Measurements from ENCODE around the gene SLC22A9.

DNA sequence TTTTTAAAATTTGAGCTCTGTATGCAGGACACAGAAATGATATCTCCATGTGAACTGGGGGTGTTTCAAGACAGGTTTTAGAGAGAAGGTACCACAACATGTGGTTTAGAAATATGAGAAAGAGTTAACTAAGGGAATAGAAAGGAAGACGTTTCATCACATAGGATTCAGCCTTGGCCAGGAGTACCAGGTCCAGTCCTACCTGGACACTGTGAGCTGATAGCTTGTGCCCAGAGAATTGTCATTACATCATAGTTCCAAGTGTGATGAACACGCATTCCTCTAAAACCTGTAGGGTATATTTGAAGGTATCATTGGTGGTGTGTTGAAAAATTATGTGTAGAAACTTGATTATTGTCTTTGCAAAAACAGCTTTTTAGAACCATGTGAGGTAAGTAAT lies 1.8 kb downstream of the SLC22A9 start:
- TF ChIP-seq, protein P1, sequence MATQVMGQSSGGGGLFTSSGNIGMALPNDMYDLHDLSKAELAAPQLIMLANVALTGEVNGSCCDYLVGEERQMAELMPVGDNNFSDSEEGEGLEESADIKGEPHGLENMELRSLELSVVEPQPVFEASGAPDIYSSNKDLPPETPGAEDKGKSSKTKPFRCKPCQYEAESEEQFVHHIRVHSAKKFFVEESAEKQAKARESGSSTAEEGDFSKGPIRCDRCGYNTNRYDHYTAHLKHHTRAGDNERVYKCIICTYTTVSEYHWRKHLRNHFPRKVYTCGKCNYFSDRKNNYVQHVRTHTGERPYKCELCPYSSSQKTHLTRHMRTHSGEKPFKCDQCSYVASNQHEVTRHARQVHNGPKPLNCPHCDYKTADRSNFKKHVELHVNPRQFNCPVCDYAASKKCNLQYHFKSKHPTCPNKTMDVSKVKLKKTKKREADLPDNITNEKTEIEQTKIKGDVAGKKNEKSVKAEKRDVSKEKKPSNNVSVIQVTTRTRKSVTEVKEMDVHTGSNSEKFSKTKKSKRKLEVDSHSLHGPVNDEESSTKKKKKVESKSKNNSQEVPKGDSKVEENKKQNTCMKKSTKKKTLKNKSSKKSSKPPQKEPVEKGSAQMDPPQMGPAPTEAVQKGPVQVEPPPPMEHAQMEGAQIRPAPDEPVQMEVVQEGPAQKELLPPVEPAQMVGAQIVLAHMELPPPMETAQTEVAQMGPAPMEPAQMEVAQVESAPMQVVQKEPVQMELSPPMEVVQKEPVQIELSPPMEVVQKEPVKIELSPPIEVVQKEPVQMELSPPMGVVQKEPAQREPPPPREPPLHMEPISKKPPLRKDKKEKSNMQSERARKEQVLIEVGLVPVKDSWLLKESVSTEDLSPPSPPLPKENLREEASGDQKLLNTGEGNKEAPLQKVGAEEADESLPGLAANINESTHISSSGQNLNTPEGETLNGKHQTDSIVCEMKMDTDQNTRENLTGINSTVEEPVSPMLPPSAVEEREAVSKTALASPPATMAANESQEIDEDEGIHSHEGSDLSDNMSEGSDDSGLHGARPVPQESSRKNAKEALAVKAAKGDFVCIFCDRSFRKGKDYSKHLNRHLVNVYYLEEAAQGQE (IDR thresholded peaks at IDR 0.05; ENCODE audit: insufficient replicate concordance, low read depth), result no peak
- no peak for TF ChIP-seq CTCF (IDR thresholded peaks at IDR 0.05; ENCODE audit: insufficient read depth, low read length)
